ENCODE data around the gene CPNE1.
A peak's percentile ranks its signal among the peaks of the same experiment; 100 is the strongest.

The CPNE1 gene

DNA sequence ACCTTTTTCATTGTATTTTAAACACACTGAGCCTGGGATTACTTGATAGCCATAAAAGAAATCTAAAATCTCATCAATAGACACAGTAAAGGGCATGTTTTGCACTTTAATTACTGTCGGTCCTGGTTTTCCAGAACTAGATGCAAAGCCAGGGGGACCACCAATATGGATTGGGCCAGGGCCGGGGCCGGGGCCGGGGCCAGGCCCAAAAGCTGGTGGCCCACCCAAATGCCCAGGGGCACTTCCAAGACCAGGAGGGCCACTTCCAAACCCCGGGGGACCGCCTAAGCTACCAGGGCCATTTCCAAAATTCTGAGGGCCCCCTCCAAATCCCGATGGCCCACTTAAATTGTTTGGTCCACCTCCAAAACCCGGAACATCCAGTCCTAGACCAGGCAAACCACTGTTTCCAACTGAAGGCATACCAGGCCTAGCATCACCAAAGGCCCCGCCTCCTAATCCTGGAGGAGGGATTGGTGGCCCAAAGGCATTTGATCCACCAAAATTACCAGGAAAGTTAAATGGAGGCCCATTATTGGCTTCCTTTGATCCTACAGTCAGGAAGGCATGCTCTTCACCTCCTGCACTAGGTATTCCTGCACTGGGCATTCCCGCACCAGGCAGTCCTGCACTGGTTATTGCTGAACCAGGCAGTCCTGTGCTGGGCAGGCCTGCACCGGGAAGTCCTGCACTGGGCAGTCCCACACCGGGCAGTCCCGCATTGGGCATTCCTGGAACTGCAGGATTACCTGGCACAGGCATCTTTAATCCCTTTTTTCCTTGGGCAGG lies 11.9 kb downstream of the CPNE1 start:
- DNase-seq: no peak

DNA sequence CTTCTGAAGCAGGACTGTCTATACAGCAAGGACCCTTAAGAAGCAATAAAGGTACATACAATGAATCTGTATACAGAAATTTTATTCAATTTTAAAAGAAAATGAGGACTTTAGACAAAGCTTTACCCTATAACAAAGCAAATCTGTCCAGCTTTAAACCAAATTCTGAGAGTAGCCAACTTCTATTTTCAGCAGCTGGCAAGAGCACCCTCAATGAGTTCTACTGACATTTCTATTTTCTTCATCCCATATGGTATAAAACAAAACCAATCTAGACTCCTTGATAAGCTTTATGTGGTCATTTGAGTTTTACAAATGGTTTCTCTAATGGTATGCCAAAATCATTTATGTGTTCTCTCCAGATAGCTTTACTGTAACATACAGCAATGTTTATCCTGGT lies 12.7 kb downstream of the CPNE1 start:
- DNase-seq: no peak

DNA sequence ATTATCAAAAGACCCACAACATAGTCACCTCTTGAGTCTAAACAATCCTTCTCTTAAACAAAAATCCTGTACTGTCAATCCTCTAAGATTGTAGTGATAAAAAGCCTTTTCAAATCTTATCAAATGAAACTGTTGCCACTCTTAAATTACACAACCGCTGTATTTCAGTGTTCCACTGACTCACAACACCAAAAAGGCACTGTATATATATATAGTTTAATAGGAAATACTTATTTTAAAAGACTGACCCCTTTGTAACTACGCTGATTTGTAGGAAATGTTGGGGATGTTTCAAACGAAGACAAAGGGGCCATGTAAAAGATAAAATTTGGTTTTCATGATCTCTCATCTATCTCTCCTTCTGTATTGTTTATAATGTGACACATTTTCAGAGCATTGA lies 14.1 kb downstream of the CPNE1 start:
- DNase-seq: no peak

DNA sequence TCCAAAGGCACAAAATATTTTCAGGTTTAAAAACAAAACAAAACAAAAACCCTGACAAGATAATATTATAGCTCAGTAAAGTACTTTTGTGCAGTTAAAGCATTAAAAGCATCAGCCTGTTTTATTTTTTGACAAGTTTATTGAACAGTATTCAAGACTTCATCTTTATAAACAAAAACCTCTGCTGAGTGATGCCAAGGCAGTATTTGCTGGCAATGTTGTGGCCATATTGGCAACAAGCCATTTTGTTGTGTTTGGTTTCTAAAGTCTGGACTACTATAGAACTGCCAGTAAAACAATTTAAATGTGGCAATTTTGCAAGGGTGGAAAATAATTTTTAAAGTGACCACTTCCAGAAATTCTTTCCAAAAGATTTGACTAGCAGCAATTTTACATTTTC lies 15.9 kb downstream of the CPNE1 start:
- DNase-seq: no peak

DNA sequence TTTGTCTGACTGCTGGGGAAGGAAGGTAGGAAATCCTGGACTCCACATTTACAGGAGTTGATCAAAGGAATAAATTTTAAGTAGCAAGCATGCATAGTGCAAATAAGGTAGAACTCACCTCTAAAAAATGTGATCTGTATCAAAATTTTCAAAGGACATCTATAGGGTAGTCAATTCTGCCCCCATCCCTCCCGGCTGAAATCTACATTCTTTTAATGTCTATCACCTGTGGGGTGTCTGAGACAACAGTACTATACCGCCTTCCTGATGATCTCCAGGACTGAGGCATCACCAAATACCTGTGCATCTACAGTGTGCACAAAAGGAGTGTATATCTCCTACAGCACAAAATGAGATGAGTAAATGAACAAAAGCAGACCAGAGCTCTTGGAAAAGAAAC lies 19.9 kb downstream of the CPNE1 start:
- no peak for DNase-seq

DNA sequence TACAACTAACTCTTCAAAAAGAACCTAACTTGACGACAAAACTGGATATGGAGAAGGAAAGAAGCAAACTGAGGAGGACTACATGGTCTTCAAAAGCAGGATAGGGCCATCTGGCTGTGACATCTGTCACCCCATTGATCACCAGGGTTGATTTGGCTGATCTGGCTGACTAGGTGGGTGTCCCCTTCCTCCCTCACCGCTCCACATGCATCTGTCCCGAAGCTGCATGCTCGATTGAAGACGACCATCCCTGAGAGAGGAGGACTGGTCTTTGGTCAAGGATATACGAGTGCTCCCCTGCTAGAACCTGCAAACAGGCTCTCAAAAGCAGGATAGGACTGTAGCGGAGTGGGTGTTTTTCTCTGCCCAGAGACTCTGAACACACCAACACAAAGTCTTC lies 21.7 kb downstream of the CPNE1 start:
- DNase-seq: no peak

DNA sequence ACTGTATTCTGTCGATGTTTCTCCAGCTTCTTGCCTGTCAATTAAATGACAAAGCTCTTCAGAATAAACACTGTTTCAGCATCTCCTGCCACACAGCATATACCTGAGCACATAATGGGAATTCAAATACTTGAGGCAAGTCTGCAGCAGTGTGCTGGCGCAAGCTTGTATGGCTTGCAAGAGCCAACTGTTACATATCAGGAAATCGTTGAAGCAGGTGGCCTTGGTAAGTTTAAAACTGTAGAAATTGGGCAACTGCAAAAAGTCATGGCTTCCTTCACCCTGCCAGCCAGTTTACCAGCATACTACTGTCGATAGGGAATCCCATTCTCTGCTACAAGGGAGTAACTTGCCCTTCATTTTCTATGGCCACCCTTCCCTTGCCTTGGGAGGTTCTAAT lies 23.0 kb downstream of the CPNE1 start:
- DNase-seq: no peak

DNA sequence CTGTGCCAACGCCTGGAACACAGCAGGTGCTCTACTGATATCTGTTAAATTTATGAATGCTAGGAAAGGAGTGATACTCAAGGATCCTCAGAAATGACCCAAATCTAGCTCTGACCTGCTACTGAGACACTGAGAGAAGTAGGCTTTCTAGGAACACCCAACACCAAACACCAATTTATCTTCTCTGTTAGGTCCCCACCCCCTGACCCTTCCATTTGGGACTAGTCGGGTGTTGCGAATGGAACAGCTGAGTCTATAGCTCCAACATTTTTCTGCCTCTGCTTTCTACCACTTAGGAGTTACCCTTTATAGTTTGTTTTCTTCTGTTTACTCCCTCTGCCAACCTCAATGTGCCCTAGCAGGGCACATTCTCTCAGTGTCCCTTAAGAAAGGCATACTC lies 24.0 kb downstream of the CPNE1 start:
- DNase-seq: no peak

DNA sequence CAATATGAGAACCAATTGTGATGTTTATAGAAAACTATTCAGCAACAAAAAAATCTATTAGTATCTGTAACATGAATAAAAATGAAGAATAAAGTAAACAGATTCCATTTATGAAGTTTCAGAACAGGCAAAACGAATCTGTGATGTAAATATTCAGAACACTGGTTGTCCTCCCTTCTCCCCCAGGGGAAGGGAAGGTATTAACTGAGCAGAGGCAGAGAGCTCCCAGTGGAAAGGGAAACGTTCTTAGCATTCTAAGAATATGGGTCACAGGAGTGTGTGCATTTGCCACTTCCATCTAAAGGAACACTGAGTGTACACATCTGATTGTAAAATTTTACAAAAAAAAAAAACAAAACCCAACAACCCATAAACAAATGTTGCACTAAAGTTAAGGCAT lies 25.9 kb downstream of the CPNE1 start:
- no peak for DNase-seq

DNA sequence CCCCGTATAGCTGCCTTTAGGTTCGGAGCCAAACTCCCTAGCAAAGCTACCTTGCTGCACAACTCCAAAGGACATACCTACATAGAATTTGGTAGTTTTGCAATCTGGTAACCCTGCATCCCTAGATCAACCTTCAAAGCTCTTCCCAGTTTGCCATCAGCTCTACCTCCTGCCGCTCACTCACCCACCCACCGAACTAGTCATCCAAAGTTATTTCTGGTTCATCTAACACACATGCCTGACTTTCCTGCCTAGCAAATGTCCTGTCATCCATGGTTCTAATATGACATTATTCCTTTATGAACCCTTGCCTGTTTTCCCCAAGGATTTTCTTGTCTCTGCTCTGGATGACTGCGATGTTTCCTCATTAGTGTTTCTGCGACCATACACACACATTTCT lies 27.4 kb downstream of the CPNE1 start:
- DNase-seq: no peak

DNA sequence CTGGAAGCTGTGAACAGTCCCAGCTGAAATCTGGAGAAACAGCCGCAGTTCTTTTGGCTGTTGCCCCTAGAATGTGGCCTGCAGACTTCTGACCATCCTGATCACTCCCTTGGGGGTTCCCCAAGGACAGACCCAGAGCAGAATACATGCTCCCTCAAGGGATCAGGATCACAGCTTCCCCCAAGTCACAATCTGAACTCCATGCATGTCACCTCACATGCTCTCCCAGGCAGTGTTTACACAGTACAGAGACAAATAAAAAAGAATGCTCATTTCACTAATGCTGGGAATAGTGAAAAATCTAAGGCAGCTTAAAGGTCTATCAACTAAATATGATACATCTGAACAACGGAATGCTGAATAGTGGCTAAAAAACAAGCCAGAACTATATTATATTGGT lies 28.6 kb downstream of the CPNE1 start:
- DNase-seq: no peak

DNA sequence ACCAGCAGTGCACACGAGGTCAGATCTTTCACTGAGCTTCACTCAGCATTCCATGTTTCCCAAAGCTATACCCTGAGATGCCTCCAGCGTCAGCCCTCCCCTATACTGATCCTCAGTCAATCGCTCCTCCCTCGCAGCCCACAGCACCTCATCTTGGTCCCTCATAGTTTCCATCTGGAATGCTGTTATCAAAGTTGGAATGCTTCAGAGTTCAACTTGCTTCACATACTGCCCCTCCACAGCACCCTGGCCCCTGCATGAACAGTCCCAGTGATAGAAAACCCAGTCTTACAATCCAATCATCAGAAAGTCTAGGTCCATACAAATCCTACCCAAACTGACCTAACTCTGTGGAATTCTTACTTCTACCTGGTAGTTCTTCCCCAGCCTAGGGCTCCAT lies 29.0 kb downstream of the CPNE1 start:
- no peak for DNase-seq

DNA sequence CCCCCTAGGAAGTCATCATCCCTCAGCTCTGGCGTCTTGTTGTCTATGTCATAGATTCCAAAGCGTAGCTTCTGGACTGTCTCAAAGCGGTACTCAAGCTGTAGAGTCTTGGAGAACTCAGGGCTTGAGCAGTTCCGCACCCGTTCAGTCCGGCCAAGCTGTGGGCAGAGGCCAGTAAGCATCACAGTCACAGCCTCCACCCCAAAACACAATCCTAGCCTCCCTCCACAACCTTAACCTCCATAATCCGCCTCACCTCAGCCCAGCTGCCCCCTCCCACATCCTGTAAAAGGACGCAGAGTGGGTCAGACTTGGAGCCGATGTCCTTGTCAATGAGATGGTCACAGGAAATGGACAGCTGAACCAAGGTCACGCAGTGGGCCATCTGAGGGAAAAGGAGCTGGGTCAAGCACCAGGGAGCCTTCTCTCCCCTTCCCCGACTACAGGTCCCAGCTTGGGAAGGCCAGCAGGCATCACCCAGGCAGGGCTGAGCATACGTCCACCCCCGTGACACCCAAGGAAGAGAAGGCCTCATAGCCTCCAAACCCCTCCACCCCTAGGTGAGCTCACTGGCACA lies 32.1 kb downstream of the CPNE1 start:
- no peak for DNase-seq

DNA sequence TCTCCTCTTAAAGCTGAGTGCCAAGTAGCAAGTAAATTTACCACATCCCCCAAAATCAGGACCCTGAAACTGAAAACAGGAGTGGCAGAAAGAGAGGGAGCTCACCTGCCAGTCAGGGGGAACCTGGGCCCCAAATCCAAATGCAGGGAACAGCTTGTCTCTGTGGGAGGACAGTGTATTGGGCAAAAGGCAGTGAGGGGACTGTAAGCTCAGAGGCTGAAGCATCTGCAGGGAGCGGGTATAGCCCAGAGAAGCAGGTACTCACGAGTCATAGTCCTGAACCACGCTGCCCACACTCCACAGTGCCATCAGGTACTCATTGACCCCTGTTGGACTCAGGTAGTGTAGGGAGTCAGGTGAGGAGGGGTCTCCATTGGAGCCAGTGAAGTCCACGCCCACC lies 34.1 kb downstream of the CPNE1 start:
- DNase-seq: no peak

DNA sequence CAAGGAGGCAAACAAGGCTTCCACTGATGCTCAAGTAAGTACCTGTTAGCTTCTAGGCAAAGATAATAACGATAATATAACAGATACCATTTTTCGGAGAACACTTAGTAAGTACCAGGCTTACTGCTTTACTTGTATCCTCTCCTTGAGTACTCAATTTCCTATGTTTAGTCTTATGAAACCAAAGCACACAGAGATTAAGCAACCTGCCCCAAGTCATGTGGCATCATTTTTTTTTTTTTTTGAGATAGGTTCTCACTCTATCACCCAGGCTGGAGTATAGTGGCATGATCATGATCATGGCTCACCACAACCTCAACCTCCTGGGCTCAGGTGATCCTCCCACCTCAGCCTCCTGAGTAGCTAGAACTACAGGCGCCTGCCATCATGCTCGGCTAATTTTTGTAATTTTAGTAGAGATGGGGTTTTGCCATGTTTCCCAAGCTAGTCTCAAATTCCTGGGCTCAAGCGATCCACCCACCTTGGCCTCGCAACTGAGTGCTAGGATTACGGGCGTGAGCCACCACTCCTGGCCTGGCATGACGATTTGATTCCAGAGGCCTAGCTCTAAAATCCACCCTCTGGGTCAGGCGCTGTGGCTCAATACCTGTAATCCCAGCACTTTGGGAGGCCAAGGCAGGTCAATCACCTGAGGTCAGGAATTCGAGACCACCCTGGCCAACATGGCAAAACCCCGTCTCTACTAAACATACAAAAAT lies 35.1 kb downstream of the CPNE1 start:
- DNase-seq: no peak

DNA sequence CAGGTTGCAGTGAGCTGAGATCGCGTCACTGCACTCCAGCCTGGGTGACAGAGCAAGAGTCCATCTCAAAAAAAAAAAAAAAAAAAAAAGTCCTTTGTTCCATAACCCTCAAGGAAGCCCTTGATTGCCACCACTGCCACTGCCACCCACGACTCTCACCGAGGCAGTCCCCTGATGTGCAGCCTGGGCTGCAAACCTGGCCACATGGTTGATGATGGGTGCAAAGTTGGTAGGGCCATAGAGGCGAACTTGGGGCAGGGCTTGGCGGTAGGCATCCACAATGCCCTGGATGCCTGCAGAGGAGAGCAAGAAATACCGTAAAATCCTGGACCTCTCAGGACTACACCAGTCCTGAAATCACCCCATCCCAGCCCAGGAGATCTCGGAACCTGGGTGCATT lies 37.6 kb downstream of the CPNE1 start:
- DNase-seq: no peak

DNA sequence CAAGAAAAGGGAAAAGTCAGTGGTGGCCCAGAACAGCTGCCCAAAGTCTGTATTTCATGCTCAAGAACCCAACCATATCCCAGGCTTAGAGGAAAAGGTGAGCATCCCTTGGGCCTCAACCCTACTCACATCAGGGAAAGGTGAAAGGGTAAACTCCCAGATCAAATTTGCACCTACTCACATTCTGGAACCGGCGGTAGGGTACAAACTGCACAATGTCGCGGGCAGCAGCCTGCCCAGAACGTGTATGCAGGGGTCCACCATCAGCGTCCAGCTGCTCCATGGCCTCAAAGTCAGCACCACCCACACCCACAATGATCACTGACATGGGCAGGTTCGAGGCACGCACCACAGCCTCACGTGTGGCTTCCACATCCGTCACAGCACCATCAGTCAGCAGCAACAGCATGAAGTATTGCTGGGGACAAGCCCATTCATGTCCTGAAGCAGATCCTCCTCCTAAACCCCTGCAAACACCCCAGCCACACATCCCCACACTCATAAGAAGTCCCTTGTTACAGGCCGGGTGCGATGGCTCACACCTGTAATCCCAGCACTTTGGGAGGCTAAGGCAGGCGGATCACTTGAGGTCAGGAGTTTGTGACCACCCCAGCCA lies 38.2 kb downstream of the CPNE1 start:
- DNase-seq: no peak

DNA sequence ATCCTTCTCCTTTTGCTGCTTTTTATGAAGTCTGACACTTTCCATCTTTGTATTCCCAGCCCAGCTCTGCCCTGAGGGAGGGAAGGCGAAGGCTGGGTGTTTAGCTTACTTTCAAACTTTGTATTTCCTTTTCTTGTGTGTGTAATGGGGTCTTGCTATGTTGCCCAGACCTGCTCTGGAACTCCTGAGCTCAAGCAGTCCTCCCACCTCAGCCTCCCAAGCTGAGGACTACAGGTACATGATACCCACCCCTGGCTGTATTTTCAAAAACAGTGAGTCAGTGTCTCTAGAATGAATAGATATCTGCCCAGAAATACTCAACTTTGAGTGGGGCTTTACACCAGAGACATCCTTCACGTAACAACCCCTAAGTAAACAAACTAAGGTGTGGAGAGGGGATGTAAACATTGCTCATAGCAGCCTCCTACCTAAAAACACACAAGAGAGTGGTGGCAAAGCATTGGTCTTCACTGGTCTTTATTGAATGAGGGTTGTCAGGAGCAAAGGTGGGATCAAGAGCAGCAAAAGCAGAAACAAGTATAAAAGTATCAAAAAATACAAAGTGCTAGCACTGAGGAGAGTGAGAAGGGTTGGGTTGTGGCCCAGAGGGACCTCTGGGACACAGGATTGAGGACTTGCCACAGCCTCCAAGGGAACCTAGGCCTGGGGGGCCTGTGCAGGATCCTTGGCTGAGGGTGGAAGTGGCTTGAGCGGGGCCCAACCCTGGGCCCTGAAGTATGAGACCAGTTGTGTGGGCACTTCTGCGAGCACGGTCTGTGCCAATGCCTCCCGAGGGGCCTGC lies 38.9 kb downstream of the CPNE1 start:
- no peak for DNase-seq

DNA sequence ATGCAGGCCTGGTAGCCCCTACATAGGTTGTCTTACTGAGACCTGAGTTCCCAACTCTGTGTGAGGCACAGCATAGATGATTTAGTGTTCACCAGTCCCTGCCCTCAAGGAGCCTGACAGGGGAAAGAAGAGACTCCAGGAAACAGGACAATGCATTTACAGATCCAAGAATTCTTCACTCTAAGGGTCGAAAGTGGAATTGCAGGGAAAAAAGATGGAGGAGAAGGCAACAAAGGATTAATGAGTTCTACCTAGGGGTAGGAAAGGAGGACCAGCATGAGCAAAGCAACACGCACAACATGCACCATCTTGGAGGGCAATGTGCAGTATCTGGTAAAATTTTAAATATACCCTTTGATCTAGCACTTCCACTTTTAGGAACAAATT lies 43.1 kb downstream of the CPNE1 start:
- DNase-seq: no peak

DNA sequence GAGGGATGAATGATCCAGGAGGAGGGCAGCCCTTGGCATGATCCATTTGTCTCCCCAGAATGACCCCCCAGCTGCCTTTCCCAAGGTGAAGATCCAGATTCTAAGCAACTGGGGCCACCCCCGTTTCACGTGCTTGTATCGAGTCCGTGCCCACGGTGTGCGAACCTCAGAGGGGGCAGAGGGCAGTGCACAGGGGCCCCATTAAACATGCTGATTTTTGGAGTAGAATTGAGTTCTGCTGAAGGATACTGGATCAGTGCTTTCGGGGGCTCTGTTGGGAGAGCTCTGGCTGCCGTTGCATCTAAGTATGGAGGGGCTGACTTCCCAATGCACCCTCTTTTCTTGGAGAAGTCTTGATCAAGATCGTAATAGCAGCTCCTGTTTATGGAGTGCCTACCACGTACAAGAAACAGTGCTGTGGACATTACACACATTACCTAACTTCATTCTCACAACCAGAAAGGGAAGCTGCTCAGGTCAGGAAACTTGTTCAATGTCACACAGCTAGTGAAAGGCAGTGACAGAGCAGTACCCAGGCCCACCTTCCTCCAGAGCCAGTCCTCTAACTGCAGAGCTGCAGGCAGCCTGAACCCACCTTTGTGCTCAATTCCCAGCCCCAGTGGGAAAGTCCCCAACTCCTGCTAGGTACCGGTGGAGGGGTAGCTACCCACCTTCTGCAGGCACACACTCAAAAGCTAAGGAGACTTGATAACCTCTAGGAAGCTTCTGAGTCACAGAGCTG lies 43.7 kb downstream of the CPNE1 start:
- DNase-seq: no peak

DNA sequence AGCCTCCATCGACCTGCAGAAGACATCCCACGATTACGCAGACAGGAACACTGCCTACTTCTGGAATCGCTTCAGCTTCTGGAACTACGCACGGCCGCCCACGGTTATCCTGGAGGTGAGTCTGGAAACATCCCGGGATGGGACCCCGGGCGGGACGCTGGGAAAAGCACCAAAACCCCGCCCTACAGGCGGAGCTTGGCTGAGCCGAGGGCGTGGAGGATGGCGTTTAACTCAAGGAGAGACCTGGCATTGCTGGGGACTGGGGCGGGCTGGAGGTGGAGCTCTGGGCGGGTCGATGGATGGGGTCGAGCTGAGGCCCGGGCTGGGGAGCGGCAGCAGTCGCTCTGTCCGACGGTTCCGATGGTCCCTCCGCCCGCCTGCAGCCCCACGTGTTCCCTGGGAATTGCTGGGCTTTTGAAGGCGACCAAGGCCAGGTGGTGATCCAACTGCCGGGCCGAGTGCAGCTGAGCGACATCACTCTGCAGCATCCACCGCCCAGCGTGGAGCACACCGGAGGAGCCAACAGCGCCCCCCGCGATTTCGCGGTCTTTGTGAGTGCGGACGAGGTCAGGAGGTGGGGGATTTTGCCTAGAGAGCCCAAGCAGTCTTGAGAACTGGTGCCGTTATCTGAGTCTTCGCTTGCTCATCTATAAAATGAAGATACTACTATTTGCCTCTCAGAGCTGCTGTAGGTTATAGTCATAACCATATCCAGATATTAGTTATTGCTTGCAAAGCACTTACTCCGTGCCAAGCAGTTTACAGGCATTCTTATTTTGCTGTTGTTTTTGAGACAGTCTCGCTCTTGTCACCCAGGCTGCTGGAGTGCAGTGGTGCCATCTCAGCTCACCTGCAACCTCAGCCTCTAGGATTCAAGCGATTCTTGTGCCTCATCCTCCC lies 45.3 kb downstream of the CPNE1 start:
- peak; percentile 95 for DNase-seq

Measured in NCI-H510A treated with DMSO at 0.1 percent for 48 hours (cell line).